Fibroblast of peridontal ligament (primary cell): Measurements from ENCODE around the gene TUBD1.
A peak's percentile ranks its signal among the peaks of the same experiment; 100 is the strongest.
"Not testable (repeated sequence)": the region's sequence is repeated elsewhere in the genome, so short reads cannot be mapped to it uniquely, and the experiment has no call there.

Source experiments
- DNase-seq: peaks from one replicate; pipeline ENCODE4 v3.0.0-alpha.2; 2010; ENCODE audit errors: extremely low read depth

TUBD1 gene

GRCh38 chr17:59892924-59893675 is at the start of gene TUBD1, which contains the start of gene RPS6KB1:
TSS of gene TUBD1 (minus strand) at chr17:59892943. CDS start at chr17:59891002, 1,941 bp downstream.
TSS of gene RPS6KB1 (plus strand) at chr17:59893121. CDS start at chr17:59893185, 64 bp downstream.
- no peak for DNase-seq

GRCh38 chr17:59941131-59941530 is 48.4 kb upstream of the TUBD1 start:
- no peak for DNase-seq

GRCh38 chr17:59940697-59941096 is 48.0 kb upstream of the TUBD1 start:
- DNase-seq: not testable (repeated sequence)

- DNase-seq: not testable (repeated sequence)
Observed at GRCh38 chr17:59933317-59933716, 40.6 kb upstream of the TUBD1 start.

- DNase-seq: peak; percentile 72
Observed at GRCh38 chr17:59930768-59931167, 38.0 kb upstream of the TUBD1 start.

GRCh38 chr17:59930121-59930520 is 37.4 kb upstream of the TUBD1 start:
- peak; percentile 3 for DNase-seq

GRCh38 chr17:59920637-59921036 is 27.9 kb upstream of the TUBD1 start:
- DNase-seq: not testable (repeated sequence)

GRCh38 chr17:59916446-59916845 is 23.7 kb upstream of the TUBD1 start:
- DNase-seq: no peak

GRCh38 chr17:59914274-59914854 is 21.6 kb upstream of the TUBD1 start:
- DNase-seq: peak; percentile 80

GRCh38 chr17:59907467-59907866 is 14.7 kb upstream of the TUBD1 start:
- DNase-seq: no peak

- no peak for DNase-seq
Observed at GRCh38 chr17:59903455-59903854, 10.7 kb upstream of the TUBD1 start.

GRCh38 chr17:59901604-59902003 is 8.9 kb upstream of the TUBD1 start:
- no peak for DNase-seq

- peak; percentile 57 for DNase-seq
Observed at GRCh38 chr17:59899099-59899498, 6.4 kb upstream of the TUBD1 start.

- no peak for DNase-seq
Observed at GRCh38 chr17:59897090-59897489, 4.3 kb upstream of the TUBD1 start.

- DNase-seq: peak; percentile 23
Observed at GRCh38 chr17:59893676-59894100, 945 bp upstream of the TUBD1 start.

- DNase-seq: peak; percentile 100
Observed at GRCh38 chr17:59892251-59892923, 356 bp downstream of the TUBD1 start.

- peak; percentile 62 for DNase-seq
Observed at GRCh38 chr17:59890720-59891119, 2.0 kb downstream of the TUBD1 start.

GRCh38 chr17:59888145-59888750 is 4.5 kb downstream of the TUBD1 start:
- no peak for DNase-seq

- no peak for DNase-seq
Observed at GRCh38 chr17:59884861-59885260, 7.9 kb downstream of the TUBD1 start.

- DNase-seq: no peak
Observed at GRCh38 chr17:59878624-59879023, 14.1 kb downstream of the TUBD1 start.

- DNase-seq: no peak
Observed at GRCh38 chr17:59877965-59878364, 14.8 kb downstream of the TUBD1 start.

- peak; percentile 37 for DNase-seq
Observed at GRCh38 chr17:59876107-59876506, 16.6 kb downstream of the TUBD1 start.
